ENCODE data around the gene KMT2B.
"Not testable (repeated sequence)": the region's sequence is repeated elsewhere in the genome, so short reads cannot be mapped to it uniquely, and the experiment has no call there.

GRCh38 chr19:35691106-35691505, 26.7 kb upstream of the KMT2B start:
- not testable (repeated sequence) for TF ChIP-seq CTCF (IDR thresholded peaks at IDR 0.05; ENCODE audit: insufficient read depth, low read length); GABPA (IDR thresholded peaks at IDR 0.05; ENCODE audit: low read depth)
